ENCODE measurements around the gene CRELD1. TPM values are rescaled to one million over a fixed set of nuclear protein-coding genes. Genes with fewer than 3 reads are reported as not detected.

The CRELD1 gene
- total RNA-seq, 1 experiment from 2014 or later, result 15.5 TPM

GRCh38 chr3:9955611-9956352 is 22.1 kb downstream of the CRELD1 start:
- H3K14ac ChIP-seq (ENCODE audit: insufficient read depth, low read length), result no peak overlapping the region
- H3T11ph ChIP-seq (ENCODE audit: low read length), result no peak overlapping the region
- Mint-ChIP-seq H3K36me3 (ENCODE audit: insufficient read depth in 1 of 3, low read depth in 3 of 3) (no peaks in the 10 kb centered on the region), H3K4me3 (peak overlapping the region; percentile 12 to 61; a peak in 4 of 5 replicates), H3K9me3 (no peaks in the 10 kb centered on the region), H3K27me3 (ENCODE audit: low read depth) (peaks cover 51% of the 10 kb centered on the region), H3K27ac (peak overlapping the region in 2 of 3 experiments; percentile 65 to 88; a peak in 2 of 7 replicates), H3K4me1 (peaks cover 27 to 37% of the 10 kb centered on the region in 2 experiments)
- peak; percentile 5 for DNase-seq
- no peak overlapping the region for H2BK15ac ChIP-seq (ENCODE audit: low read depth, low read length)
- H3K4me2 ChIP-seq (ENCODE audit: insufficient read depth, insufficient read length, low read length), result no peak overlapping the region
- no peaks in the 10 kb centered on the region for H3K79me1 ChIP-seq (ENCODE audit: insufficient read depth, low read depth, low read length, poor library complexity, severe bottlenecking)
- no peak overlapping the region for H3K4ac ChIP-seq (ENCODE audit: low read depth, low read length)
- H3K4me1 ChIP-seq (ENCODE audit: insufficient read depth, low read length), result peaks cover 3% of the 10 kb centered on the region; the same call in 1 of the 2 replicates
- no peak overlapping the region for H2BK120ac ChIP-seq (ENCODE audit: low read depth, low read length, poor library complexity, severe bottlenecking)
- no peak overlapping the region for H3K9ac ChIP-seq (ENCODE audit: extremely low read depth, insufficient read length, low read length)
- H4K5ac ChIP-seq (ENCODE audit: insufficient read length, low read depth, low read length), result no peak overlapping the region
- H3K18ac ChIP-seq (ENCODE audit: insufficient read length, low read depth, low read length), result no peak overlapping the region
- no peaks in the 10 kb centered on the region; the same call in 1 of the 2 replicates for H3K27me3 ChIP-seq (ENCODE audit: insufficient read depth, low read length)
- no peak overlapping the region for H4K8ac ChIP-seq (replicated peaks; ENCODE audit: insufficient read length, low read depth, low read length)
- H3K23me2 ChIP-seq (ENCODE audit: insufficient read length, low read depth, low read length, poor library complexity, severe bottlenecking), result peaks cover 6% of the 10 kb centered on the region
- TF ChIP-seq CTCF (conservative IDR thresholded peaks at IDR 0.05), result no peak
- no peak overlapping the region for H2AK5ac ChIP-seq (ENCODE audit: insufficient read length, low read length)
- no peaks in the 10 kb centered on the region for H4K20me1 ChIP-seq (ENCODE audit: control insufficient read depth, insufficient read depth, insufficient read length)
- no peak overlapping the region for H3K23ac ChIP-seq (ENCODE audit: insufficient read length, low read depth, low read length)
- no peak overlapping the region for H3K56ac ChIP-seq (ENCODE audit: insufficient read length, low read depth, low read length)
- H3K27ac ChIP-seq (ENCODE audit: insufficient read length, low read depth, low read length), result no peak overlapping the region
- H2BK12ac ChIP-seq (ENCODE audit: insufficient read length, low read depth, low read length), result no peak overlapping the region
- H3K9me3 ChIP-seq (ENCODE audit: control insufficient read depth, low read depth, low read length), result no peaks in the 10 kb centered on the region
- H3K79me2 ChIP-seq (ENCODE audit: insufficient read depth, low read length), result no peaks in the 10 kb centered on the region
- H2AFZ ChIP-seq (ENCODE audit: low read length), result no peak overlapping the region
- H2BK20ac ChIP-seq (ENCODE audit: low read depth, low read length, poor library complexity, severe bottlenecking), result no peak overlapping the region
- WGBS (ENCODE audit: extremely low coverage, insufficient read length, low lambda C conversion rate), result no CpG with 5 or more reads among the region's 5 CpGs
- H2BK5ac ChIP-seq (ENCODE audit: insufficient read length, low read length), result no peak overlapping the region
- H4K91ac ChIP-seq (ENCODE audit: insufficient read length, low read depth, low read length), result no peak overlapping the region
